HCEC 1CT (cell line): ENCODE results near the gene AKR1E2.

Experiments used
- DNase-seq: peaks from one replicate; pipeline ENCODE4 v3.0.0-alpha.2; 2017

Gene AKR1E2

GRCh38 chr10:4825868-4826791, at the start of gene AKR1E2:
Gene AKR1E2, plus strand, starts transcription at chr10:4826207. Its CDS starts 118 bp downstream, at chr10:4826325.
- DNase-seq: peak; percentile 84

- DNase-seq: no peak
Measured at GRCh38 chr10:4776234-4776638, 49.8 kb upstream of the AKR1E2 start.

GRCh38 chr10:4778761-4779160, 47.2 kb upstream of the AKR1E2 start:
- DNase-seq: no peak

GRCh38 chr10:4780091-4780490, 45.9 kb upstream of the AKR1E2 start:
- DNase-seq: no peak

GRCh38 chr10:4780782-4781181, 45.2 kb upstream of the AKR1E2 start:
- peak; percentile 79 for DNase-seq

GRCh38 chr10:4781955-4782354, 44.1 kb upstream of the AKR1E2 start:
- DNase-seq: no peak

GRCh38 chr10:4784667-4785333, 41.2 kb upstream of the AKR1E2 start:
- no peak for DNase-seq

- DNase-seq: no peak
Measured at GRCh38 chr10:4786043-4786839, 39.8 kb upstream of the AKR1E2 start.

GRCh38 chr10:4790045-4790444, 36.0 kb upstream of the AKR1E2 start:
- no peak for DNase-seq

GRCh38 chr10:4790922-4791321, 35.1 kb upstream of the AKR1E2 start:
- DNase-seq: no peak

GRCh38 chr10:4792381-4792780, 33.6 kb upstream of the AKR1E2 start:
- DNase-seq: no peak

- DNase-seq: no peak
Measured at GRCh38 chr10:4801405-4801804, 24.6 kb upstream of the AKR1E2 start.

GRCh38 chr10:4802711-4803487, 23.1 kb upstream of the AKR1E2 start:
- no peak for DNase-seq

GRCh38 chr10:4803822-4804221, 22.2 kb upstream of the AKR1E2 start:
- no peak for DNase-seq

- peak; percentile 66 for DNase-seq
Measured at GRCh38 chr10:4804465-4804864, 21.5 kb upstream of the AKR1E2 start.

GRCh38 chr10:4806534-4806933, 19.5 kb upstream of the AKR1E2 start:
- no peak for DNase-seq

GRCh38 chr10:4807761-4808507, 18.1 kb upstream of the AKR1E2 start:
- peak; percentile 95 for DNase-seq

- DNase-seq: no peak
Measured at GRCh38 chr10:4809156-4809555, 16.9 kb upstream of the AKR1E2 start.

GRCh38 chr10:4810092-4810491, 15.9 kb upstream of the AKR1E2 start:
- no peak for DNase-seq

- no peak for DNase-seq
Measured at GRCh38 chr10:4812046-4812445, 14.0 kb upstream of the AKR1E2 start.

- DNase-seq: peak; percentile 99
Measured at GRCh38 chr10:4813023-4813422, 13.0 kb upstream of the AKR1E2 start.

GRCh38 chr10:4813496-4813895, 12.5 kb upstream of the AKR1E2 start:
- DNase-seq: no peak
